ENCODE measurements around the gene TTLL5. TPM values are rescaled to one million over a fixed set of nuclear protein-coding genes. Genes with fewer than 3 reads are reported as not detected.

TTLL5 gene
- polyA plus RNA-seq, 1 donor from 2014 or later, result 10.4 TPM

GRCh38 chr14:75825147-75825592 lies 164.1 kb downstream of the TTLL5 start:
- Mint-ChIP-seq H3K4me3 (no peak overlapping the region), H3K27ac (peak overlapping the region in 1 of 3 donors; percentile 36), H3K27me3 (no peaks in the 10 kb centered on the region), H3K36me3 (peaks cover 16% of the 10 kb centered on the region), H3K4me1 (peaks cover 0 to 3% (median 2%) of the 10 kb centered on the region in 3 donors), H3K9me3 (no peaks in the 10 kb centered on the region)

- Mint-ChIP-seq H3K36me3 (peaks cover 13% of the 10 kb centered on the region), H3K27ac (no peak overlapping the region), H3K4me3 (no peak overlapping the region), H3K27me3 (no peaks in the 10 kb centered on the region), H3K9me3 (no peaks in the 10 kb centered on the region), H3K4me1 (peaks cover 0 to 3% (median 2%) of the 10 kb centered on the region in 3 donors)
Observed at GRCh38 chr14:75826599-75826998, 165.6 kb downstream of the TTLL5 start.

DNA sequence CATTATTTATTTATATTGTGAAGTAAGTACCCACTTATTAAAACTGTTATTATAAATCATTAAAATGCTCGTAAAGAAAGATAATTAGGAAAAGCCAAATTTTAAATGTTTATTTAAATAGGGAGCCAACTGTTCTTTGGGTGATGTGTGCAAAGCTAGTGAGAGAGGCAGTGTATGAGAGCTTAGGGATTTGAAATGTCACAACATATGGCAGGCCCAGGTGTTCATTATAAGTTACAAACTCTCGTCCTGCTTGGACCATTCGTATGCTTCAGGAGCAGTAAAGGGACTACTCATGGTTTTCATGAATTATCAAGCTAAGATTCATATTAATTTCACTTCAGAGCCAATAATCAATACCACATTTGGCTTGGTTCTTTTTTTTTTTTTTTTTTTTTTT lies 166.3 kb downstream of the TTLL5 start:
- Mint-ChIP-seq H3K9me3 (no peaks in the 10 kb centered on the region), H3K4me3 (no peak overlapping the region), H3K27me3 (no peaks in the 10 kb centered on the region), H3K27ac (no peak overlapping the region), H3K4me1 (peaks cover 0 to 3% (median 2%) of the 10 kb centered on the region in 3 donors), H3K36me3 (peaks cover 13% of the 10 kb centered on the region)

GRCh38 chr14:75829316-75829715 lies 168.3 kb downstream of the TTLL5 start:
- Mint-ChIP-seq H3K36me3 (peaks cover 9% of the 10 kb centered on the region), H3K4me1 (peaks cover 0 to under 1% (median under 1%) of the 10 kb centered on the region in 3 donors), H3K27me3 (no peaks in the 10 kb centered on the region), H3K9me3 (no peaks in the 10 kb centered on the region), H3K27ac (no peak overlapping the region), H3K4me3 (no peak overlapping the region)

- Mint-ChIP-seq H3K4me1 (no peaks in the 10 kb centered on the region), H3K4me3 (no peak overlapping the region), H3K36me3 (peaks cover 12% of the 10 kb centered on the region), H3K27ac (no peak overlapping the region), H3K27me3 (no peaks in the 10 kb centered on the region), H3K9me3 (no peaks in the 10 kb centered on the region)
Observed at GRCh38 chr14:75831455-75831854, 170.4 kb downstream of the TTLL5 start.

- no peak overlapping the region for H3K4me3 Mint-ChIP-seq
Observed at GRCh38 chr14:75831952-75832351, 170.9 kb downstream of the TTLL5 start.

DNA sequence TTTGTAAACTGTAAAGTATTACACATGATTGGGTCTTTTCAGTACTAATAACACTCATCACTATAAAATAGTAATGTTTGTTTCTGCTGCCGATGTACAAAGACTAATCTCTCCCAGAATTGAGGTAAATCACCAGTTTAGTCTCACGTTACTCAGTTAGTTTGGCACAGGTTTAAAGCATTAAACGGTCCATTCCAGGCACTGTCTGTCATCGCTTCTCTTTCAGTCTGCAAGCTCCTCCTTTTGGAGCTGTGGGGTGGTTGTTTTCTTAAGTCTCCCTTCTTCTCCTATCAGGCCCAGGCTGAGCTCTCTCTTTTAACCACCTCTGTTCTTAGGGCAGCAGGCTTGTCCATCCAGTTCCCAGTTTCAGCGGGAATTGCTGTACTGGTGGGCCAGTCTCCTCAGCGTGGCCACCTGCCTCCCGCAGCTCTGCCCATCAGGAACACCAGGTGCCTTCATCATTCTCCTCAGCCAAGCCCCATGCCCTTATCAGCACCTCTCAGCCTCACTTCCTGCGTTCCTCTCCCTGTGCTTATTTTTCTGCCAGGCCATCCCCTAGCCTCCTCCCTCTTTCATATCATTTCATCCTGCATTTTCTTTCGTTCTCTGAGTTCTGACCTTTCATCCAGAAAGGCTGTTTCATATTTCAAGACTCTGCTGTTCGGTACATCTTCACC lies 171.7 kb downstream of the TTLL5 start:
- Mint-ChIP-seq H3K4me3 (peak overlapping the region in 1 of 4 donors; percentile 29), H3K4me1 (peaks cover 0 to 3% (median 0%) of the 10 kb centered on the region in 3 donors), H3K36me3 (peaks cover 12% of the 10 kb centered on the region), H3K27me3 (no peaks in the 10 kb centered on the region), H3K27ac (no peak overlapping the region), H3K9me3 (no peaks in the 10 kb centered on the region)

More at GRCh38 chr14:75831952-75832351, 170.9 kb downstream of the TTLL5 start:
- no peak overlapping the region for H3K27ac Mint-ChIP-seq
- no peaks in the 10 kb centered on the region for H3K4me1 Mint-ChIP-seq
- no peaks in the 10 kb centered on the region for H3K27me3 Mint-ChIP-seq
- H3K36me3 Mint-ChIP-seq, result peaks cover 9% of the 10 kb centered on the region
- H3K9me3 Mint-ChIP-seq, result no peaks in the 10 kb centered on the region

DNA sequence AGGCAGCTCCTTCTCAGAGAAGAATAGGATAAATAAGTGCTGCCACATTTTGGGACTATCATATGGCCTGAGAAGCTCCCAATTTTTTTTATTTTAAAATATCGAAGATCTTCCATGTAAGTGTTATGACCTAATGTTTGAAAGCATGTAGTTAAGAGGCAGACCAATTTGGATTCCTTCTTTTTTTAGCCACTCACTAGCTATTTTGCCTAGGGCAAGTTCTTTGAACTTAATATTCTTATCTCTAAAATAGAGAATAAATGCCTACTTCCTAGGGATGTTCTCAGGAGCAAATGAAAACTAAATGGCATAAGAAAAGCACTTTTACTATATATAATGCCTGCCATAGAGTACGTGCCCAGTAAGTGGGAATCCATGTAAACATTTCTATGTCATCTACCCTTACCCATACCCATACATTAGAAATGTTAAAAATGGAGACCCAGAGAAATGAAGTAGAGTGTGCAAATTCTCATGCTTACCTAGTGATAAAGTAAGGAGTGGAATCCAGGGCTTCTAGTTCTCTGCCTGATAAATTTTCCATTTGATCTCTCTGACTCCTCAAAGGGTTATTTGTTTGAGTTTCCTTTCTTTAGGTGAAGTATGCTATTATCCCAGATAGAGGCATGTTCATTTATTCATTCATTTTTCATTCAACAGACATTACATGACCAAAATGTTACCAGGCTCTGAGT lies 172.4 kb downstream of the TTLL5 start:
- Mint-ChIP-seq H3K27me3 (no peaks in the 10 kb centered on the region), H3K36me3 (peaks cover 15% of the 10 kb centered on the region), H3K4me3 (no peak overlapping the region), H3K4me1 (peaks cover 0 to 3% (median 0%) of the 10 kb centered on the region in 3 donors), H3K9me3 (no peaks in the 10 kb centered on the region), H3K27ac (no peak overlapping the region)

DNA sequence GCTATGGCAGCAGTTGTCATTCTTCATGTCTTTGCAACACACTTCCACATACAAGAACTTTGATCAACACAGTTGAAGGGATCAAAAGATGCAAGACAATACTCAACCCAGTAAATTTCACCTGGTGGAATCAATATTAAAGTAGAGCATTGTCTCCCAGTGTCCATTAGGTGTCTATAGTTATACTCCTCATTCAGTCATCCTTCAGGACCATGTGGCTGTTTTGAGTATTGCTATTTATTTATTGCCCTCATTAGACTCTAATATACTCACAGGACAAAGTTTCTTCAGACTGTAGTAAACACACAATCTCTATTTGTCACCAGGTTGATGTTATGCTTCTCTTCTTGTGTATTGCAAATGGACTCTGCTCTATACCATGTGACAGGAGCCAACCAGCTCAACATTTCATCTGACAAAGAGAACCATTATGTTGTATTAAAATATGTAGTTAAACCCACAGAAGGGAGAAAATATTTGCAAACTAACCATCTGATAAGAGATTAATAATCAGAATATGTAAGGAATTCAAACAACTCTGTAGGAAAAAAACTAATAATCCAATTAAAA lies 174.2 kb downstream of the TTLL5 start:
- Mint-ChIP-seq H3K4me3 (no peak overlapping the region), H3K4me1 (peaks cover 0 to 3% (median 0%) of the 10 kb centered on the region in 3 donors), H3K9me3 (peaks cover 0 to 13% (median 0%) of the 10 kb centered on the region in 3 donors), H3K36me3 (peaks cover 17% of the 10 kb centered on the region), H3K27me3 (no peaks in the 10 kb centered on the region), H3K27ac (no peak overlapping the region)

- Mint-ChIP-seq H3K4me3 (no peak overlapping the region), H3K27ac (no peak overlapping the region), H3K36me3 (peaks cover 17% of the 10 kb centered on the region), H3K9me3 (peaks cover 0 to 13% (median 0%) of the 10 kb centered on the region in 3 donors), H3K27me3 (no peaks in the 10 kb centered on the region), H3K4me1 (peaks cover 0 to 3% (median 0%) of the 10 kb centered on the region in 3 donors)
Observed at GRCh38 chr14:75835737-75836136, 174.7 kb downstream of the TTLL5 start.

- H3K4me3 Mint-ChIP-seq, result no peak overlapping the region
- H3K27me3 Mint-ChIP-seq, result no peaks in the 10 kb centered on the region
- H3K4me1 Mint-ChIP-seq, result peaks cover 0 to 3% (median 0%) of the 10 kb centered on the region in 3 donors
- peaks cover 18% of the 10 kb centered on the region for H3K36me3 Mint-ChIP-seq
- H3K27ac Mint-ChIP-seq, result no peak overlapping the region
- peaks cover 0 to 13% (median 0%) of the 10 kb centered on the region in 3 donors for H3K9me3 Mint-ChIP-seq
Observed at GRCh38 chr14:75837151-75837787, 176.2 kb downstream of the TTLL5 start.

DNA sequence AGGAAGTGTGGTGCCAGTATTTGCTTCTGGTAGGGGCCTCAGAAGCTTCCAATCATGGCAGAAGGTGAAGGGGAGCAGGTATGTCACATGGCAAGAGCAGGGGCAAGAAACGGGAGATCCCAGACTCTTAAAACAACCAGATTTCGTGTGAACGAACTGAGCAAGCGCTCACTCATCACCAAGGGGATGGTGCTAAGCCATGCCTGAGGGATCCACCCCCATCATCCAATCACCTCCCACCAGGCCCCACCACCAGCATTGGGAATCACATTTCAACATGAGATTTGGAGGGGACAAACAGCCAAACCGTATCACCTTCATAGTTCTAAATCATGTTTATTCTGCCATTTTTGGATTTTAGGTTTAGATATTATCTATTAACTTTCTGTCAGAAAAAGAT lies 179.9 kb downstream of the TTLL5 start:
- H3K4me1 Mint-ChIP-seq, result peaks cover 0 to 3% (median 0%) of the 10 kb centered on the region in 3 donors
- no peaks in the 10 kb centered on the region for H3K27me3 Mint-ChIP-seq
- H3K9me3 Mint-ChIP-seq, result peaks cover 0 to 13% (median 0%) of the 10 kb centered on the region in 3 donors
- H3K4me3 Mint-ChIP-seq, result no peak overlapping the region
- H3K36me3 Mint-ChIP-seq, result peaks cover 16% of the 10 kb centered on the region
- H3K27ac Mint-ChIP-seq, result no peak overlapping the region

- H3K9me3 Mint-ChIP-seq, result peaks cover 0 to 13% (median 0%) of the 10 kb centered on the region in 3 donors
- no peaks in the 10 kb centered on the region for H3K27me3 Mint-ChIP-seq
- H3K4me1 Mint-ChIP-seq, result no peaks in the 10 kb centered on the region
- H3K36me3 Mint-ChIP-seq, result peaks cover 13% of the 10 kb centered on the region
- H3K4me3 Mint-ChIP-seq, result no peak overlapping the region
- no peak overlapping the region for H3K27ac Mint-ChIP-seq
Observed at GRCh38 chr14:75842551-75842950, 181.5 kb downstream of the TTLL5 start.

DNA sequence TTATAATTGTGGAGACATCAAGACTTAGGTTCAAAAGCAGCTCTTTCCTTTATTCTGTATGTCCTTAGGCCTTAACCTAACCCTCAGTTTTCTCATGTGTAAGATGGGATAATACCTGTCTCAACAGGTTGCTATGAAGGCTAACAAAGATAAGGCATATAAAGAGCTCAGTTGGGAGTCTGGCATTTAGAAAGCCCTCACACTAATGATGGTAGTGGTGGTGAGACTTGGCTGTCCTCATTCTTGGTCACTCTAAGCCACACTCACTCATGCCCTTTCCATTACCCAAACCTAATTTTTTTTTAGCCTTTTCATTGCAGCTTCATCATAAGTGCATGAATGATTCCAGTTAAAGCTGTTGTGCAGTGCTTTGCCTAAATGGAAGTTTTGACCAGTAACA lies 183.4 kb downstream of the TTLL5 start:
- H3K4me3 Mint-ChIP-seq, result no peak overlapping the region
- peaks cover 0 to 5% (median 0%) of the 10 kb centered on the region in 3 donors for H3K9me3 Mint-ChIP-seq
- H3K27me3 Mint-ChIP-seq, result no peaks in the 10 kb centered on the region
- peaks cover 11% of the 10 kb centered on the region for H3K36me3 Mint-ChIP-seq
- no peaks in the 10 kb centered on the region for H3K4me1 Mint-ChIP-seq
- no peak overlapping the region for H3K27ac Mint-ChIP-seq

All from IgD-negative memory B cell (primary cell).